ENCODE results near the gene KRTAP2-4. TPM values are rescaled to one million over a fixed set of nuclear protein-coding genes. Genes with fewer than 3 reads are reported as not detected.

The KRTAP2-4 gene
- total RNA-seq, 1 experiment from 2014 or later, result not detected

DNA sequence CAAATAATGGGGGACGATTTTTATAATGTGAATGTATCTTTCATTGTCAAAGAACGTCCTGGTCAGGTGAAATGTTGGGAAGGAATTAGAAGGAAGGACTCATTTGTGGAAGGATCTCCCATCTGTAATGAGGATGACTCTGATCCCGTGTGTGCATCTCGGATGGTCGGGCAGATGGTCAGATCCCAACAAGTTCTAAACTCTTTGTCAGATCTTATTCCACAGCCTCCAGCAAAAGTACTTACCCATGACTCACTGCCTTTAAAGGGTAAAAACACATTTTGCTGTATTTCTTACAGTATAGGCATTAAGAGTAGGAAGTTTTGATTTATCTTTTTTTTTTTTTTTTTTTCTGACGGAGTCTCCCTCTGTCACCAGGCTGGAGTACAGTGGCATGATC lies 32.8 kb upstream of the KRTAP2-4 start:
- Histone ChIP-seq H3K4me1 (ENCODE audit: control insufficient read depth, insufficient read depth, low read length) (no peaks in the 10 kb centered on the region), H3K9me3 (ENCODE audit: control insufficient read depth, insufficient read depth, low read depth, low read length) (no peaks in the 10 kb centered on the region), H3K36me3 (ENCODE audit: control insufficient read depth, insufficient read depth, low read length) (no peaks in the 10 kb centered on the region), H3K27me3 (ENCODE audit: control insufficient read depth, insufficient read depth, low read length) (no peaks in the 10 kb centered on the region), H3K4me3 (ENCODE audit: low read depth in 2 of 2, low read length in 2 of 2) (no peak overlapping the region), H3K27ac (ENCODE audit: low read length) (no peak overlapping the region)
- POLR2A ChIA-PET, result interaction anchor here (0.7 kb wide), 1 partner anchor 42 kb away, joined by 3 read pairs; the partner anchor contains the start of gene KRTAP4-6
- DNase-seq (ENCODE audit: low read depth, low spot score) (no peak), ATAC-seq (no peak)
- TF ChIP-seq, protein P1, sequence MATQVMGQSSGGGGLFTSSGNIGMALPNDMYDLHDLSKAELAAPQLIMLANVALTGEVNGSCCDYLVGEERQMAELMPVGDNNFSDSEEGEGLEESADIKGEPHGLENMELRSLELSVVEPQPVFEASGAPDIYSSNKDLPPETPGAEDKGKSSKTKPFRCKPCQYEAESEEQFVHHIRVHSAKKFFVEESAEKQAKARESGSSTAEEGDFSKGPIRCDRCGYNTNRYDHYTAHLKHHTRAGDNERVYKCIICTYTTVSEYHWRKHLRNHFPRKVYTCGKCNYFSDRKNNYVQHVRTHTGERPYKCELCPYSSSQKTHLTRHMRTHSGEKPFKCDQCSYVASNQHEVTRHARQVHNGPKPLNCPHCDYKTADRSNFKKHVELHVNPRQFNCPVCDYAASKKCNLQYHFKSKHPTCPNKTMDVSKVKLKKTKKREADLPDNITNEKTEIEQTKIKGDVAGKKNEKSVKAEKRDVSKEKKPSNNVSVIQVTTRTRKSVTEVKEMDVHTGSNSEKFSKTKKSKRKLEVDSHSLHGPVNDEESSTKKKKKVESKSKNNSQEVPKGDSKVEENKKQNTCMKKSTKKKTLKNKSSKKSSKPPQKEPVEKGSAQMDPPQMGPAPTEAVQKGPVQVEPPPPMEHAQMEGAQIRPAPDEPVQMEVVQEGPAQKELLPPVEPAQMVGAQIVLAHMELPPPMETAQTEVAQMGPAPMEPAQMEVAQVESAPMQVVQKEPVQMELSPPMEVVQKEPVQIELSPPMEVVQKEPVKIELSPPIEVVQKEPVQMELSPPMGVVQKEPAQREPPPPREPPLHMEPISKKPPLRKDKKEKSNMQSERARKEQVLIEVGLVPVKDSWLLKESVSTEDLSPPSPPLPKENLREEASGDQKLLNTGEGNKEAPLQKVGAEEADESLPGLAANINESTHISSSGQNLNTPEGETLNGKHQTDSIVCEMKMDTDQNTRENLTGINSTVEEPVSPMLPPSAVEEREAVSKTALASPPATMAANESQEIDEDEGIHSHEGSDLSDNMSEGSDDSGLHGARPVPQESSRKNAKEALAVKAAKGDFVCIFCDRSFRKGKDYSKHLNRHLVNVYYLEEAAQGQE (IDR thresholded peaks at IDR 0.05; ENCODE audit: insufficient read depth in 1 of 2, low read depth in 2 of 2, low read length in 1 of 2), result no peak
- TF ChIP-seq SIN3A (IDR thresholded peaks at IDR 0.05; ENCODE audit: borderline replicate concordance, insufficient read depth, low read depth, low read length), result no peak
- TF ChIP-seq TCF7L2 (IDR thresholded peaks at IDR 0.05; ENCODE audit: low read depth, low read length), result no peak
- TF ChIP-seq, protein P2, sequence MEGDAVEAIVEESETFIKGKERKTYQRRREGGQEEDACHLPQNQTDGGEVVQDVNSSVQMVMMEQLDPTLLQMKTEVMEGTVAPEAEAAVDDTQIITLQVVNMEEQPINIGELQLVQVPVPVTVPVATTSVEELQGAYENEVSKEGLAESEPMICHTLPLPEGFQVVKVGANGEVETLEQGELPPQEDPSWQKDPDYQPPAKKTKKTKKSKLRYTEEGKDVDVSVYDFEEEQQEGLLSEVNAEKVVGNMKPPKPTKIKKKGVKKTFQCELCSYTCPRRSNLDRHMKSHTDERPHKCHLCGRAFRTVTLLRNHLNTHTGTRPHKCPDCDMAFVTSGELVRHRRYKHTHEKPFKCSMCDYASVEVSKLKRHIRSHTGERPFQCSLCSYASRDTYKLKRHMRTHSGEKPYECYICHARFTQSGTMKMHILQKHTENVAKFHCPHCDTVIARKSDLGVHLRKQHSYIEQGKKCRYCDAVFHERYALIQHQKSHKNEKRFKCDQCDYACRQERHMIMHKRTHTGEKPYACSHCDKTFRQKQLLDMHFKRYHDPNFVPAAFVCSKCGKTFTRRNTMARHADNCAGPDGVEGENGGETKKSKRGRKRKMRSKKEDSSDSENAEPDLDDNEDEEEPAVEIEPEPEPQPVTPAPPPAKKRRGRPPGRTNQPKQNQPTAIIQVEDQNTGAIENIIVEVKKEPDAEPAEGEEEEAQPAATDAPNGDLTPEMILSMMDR (IDR thresholded peaks at IDR 0.05), result no peak
- in situ Hi-C loops (cut with HindIII; ENCODE audit: low pct_unique_long_range_greater_than_20kb, low sequenced_read_pairs), result no loop called here
- BruUV-seq (replicated peaks), result no TSS peak
- intact Hi-C loops (cut with micrococcal nuclease; ENCODE audit: unreplicated experiment), result no loop called here
- CTCF ChIA-PET, result no interaction called here

DNA sequence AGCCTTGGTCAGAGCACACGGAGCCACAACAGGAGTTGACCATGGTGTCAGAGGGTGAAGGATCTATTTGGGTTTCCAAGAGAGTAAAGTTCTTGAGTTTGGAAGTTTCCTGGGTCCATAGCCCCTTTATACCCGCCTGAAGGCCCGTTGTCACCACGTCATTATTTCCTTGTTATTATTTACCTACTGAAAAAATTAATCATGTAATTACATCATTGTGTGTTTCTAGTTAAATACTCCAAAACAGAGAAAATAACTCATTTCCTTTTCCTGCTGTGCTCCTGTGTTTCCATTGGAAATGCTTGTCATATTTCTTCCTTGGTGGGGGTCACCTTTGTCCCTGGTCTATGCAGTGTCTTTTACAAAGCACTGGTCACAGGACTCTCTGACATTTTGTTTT lies 32.4 kb upstream of the KRTAP2-4 start, which contains the start of gene KRTAP4-8:
KRTAP4-8 (minus strand) TSS at position 101 of the 400 bp plus-strand sequence; CDS start at position 43, 58 bp downstream.
- CTCF ChIA-PET, result no interaction called here

DNA sequence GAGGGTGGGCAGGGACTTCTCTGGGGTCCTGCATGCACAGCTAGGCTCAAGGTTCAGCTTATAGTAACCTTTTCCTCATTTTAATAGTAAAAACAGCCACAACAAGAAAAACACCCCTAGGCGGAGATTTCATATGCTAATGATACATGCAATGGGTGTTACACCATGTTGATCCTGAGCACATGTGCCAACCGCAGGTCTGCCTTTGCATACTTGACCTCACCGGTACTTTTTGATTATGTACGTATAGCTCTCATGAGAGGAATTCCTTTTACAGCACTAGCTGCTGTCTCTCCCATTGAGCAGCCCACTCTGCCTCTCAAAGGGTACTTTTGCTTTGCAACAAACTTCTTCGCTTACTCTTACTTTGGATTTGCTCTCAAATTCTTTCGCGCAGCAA lies 30.4 kb upstream of the KRTAP2-4 start:
- CTCF ChIA-PET, result no interaction called here
- Histone ChIP-seq H3K27ac (ENCODE audit: low read length) (no peak overlapping the region), H3K9me3 (ENCODE audit: control insufficient read depth, insufficient read depth, low read depth, low read length) (no peaks in the 10 kb centered on the region), H3K4me1 (ENCODE audit: control insufficient read depth, insufficient read depth, low read length) (no peaks in the 10 kb centered on the region), H3K36me3 (ENCODE audit: control insufficient read depth, insufficient read depth, low read length) (no peaks in the 10 kb centered on the region), H3K27me3 (ENCODE audit: control insufficient read depth, insufficient read depth, low read length) (no peaks in the 10 kb centered on the region), H3K4me3 (ENCODE audit: low read depth in 2 of 2, low read length in 2 of 2) (no peak overlapping the region)
- DNase-seq (ENCODE audit: low read depth, low spot score), result no peak
- in situ Hi-C loops (cut with HindIII; ENCODE audit: low pct_unique_long_range_greater_than_20kb, low sequenced_read_pairs), result no loop called here
- POLR2A ChIA-PET, result no interaction called here
- TF ChIP-seq POLR2AphosphoS5 (IDR thresholded peaks at IDR 0.05; ENCODE audit: low read depth, low read length), result no peak
- TF ChIP-seq, protein P1 (IDR thresholded peaks at IDR 0.05; ENCODE audit: insufficient read depth in 1 of 2, low read depth in 2 of 2, low read length in 1 of 2), result no peak
- TF ChIP-seq TCF7L2 (IDR thresholded peaks at IDR 0.05; ENCODE audit: low read depth, low read length), result no peak
- TF ChIP-seq SIN3A (IDR thresholded peaks at IDR 0.05; ENCODE audit: borderline replicate concordance, insufficient read depth, low read depth, low read length), result no peak
- TF ChIP-seq, protein P2 (IDR thresholded peaks at IDR 0.05), result no peak
- BruUV-seq (replicated peaks), result no TSS peak
- ATAC-seq, result no peak
- intact Hi-C loops (cut with micrococcal nuclease; ENCODE audit: unreplicated experiment), result no loop called here

More for the DNA sequence above, 32.4 kb upstream of the KRTAP2-4 start, which contains the start of gene KRTAP4-8:
- intact Hi-C loops (cut with micrococcal nuclease; ENCODE audit: unreplicated experiment), result no loop called here
- Histone ChIP-seq H3K27me3 (ENCODE audit: control insufficient read depth, insufficient read depth, low read length) (no peaks in the 10 kb centered on the region), H3K4me3 (ENCODE audit: low read depth in 2 of 2, low read length in 2 of 2) (no peak within 1 kb of the TSS), H3K36me3 (ENCODE audit: control insufficient read depth, insufficient read depth, low read length) (no peaks in the 10 kb centered on the region), H3K4me1 (ENCODE audit: control insufficient read depth, insufficient read depth, low read length) (no peaks in the 10 kb centered on the region), H3K9me3 (ENCODE audit: control insufficient read depth, insufficient read depth, low read depth, low read length) (no peaks in the 10 kb centered on the region), H3K27ac (ENCODE audit: low read length) (no peak within 1 kb of the TSS)
- no peak for DNase-seq (ENCODE audit: low read depth, low spot score)
- in situ Hi-C loops (cut with HindIII; ENCODE audit: low pct_unique_long_range_greater_than_20kb, low sequenced_read_pairs), result no loop called here
- POLR2A ChIA-PET, result no interaction called here
- no peak for ATAC-seq
- TF ChIP-seq SIN3A (IDR thresholded peaks at IDR 0.05; ENCODE audit: borderline replicate concordance, insufficient read depth, low read depth, low read length), result no peak
- no TSS peak for BruUV-seq (replicated peaks)
